H1 (cell line): ENCODE measurements around the gene CFAP91. TPM values are rescaled to one million over a fixed set of nuclear protein-coding genes. Genes with fewer than 3 reads are reported as not detected.

ENCODE experiments used
- CTCF ChIA-PET: fragments of 300-600 bp; sonication (Branson Sonifier 250); formaldehyde crosslinking; loops from one replicate; lab custom pipeline; 2021; ENCODE audit not compliant: partially characterized antibody; lab: Charles Lee
- POLR2A ChIA-PET: fragments of 300-600 bp; sonication (Branson Sonifier 250); formaldehyde crosslinking; loops from one replicate; lab custom pipeline; 2021; ENCODE audit warnings: inconsistent platforms; ENCODE audit not compliant: partially characterized antibody; lab: Charles Lee
- DNase-seq, 2 experiments: peaks; one replicate each; pipeline versions ENCODE4 v3.0.0 to v3.0.0-alpha.2; 2010 to 2022; ENCODE audit warnings: low spot score in 2 of 2, low read depth in 1 of 2, mixed read lengths in 1 of 2
- FAIRE-seq: peaks from 2 replicates; lab custom pipeline; 2011; peaks lifted over from hg19 to GRCh38; lab: Jason Lieb, UNC
- H2AFZ ChIP-seq: 2 replicates; pipeline ENCODE4 v1.8.1; 2012; ENCODE audit warnings: low read length, inconsistent platforms
- H2AK5ac ChIP-seq: 2 replicates; pipeline ENCODE4 v1.6.1; 2013; ENCODE audit warnings: low read depth, low read length
- H2BK120ac ChIP-seq: replicated peaks from 2 replicates; pipeline ENCODE3; 2013; ENCODE audit warnings: low read depth, low read length, inconsistent platforms
- H2BK12ac ChIP-seq: 2 replicates; pipeline ENCODE4 v1.6.1; 2013; ENCODE audit warnings: low read depth, low read length
- H2BK15ac ChIP-seq: 2 replicates; pipeline ENCODE4 v1.6.1; 2013; ENCODE audit warnings: low read length
- H2BK20ac ChIP-seq: 2 replicates; pipeline ENCODE4 v1.6.1; 2013; ENCODE audit warnings: low read length
- H2BK5ac ChIP-seq: 2 replicates; pipeline ENCODE4 v1.6.1; 2013; ENCODE audit warnings: low read depth, low read length
- H3K14ac ChIP-seq: 2 replicates; pipeline ENCODE4 v1.6.1; 2013; ENCODE audit warnings: inconsistent platforms; ENCODE audit not compliant: insufficient read length
- H3K18ac ChIP-seq: 2 replicates; pipeline ENCODE4 v1.6.1; 2013; ENCODE audit warnings: low read length; ENCODE audit errors: extremely low read depth
- H3K23ac ChIP-seq: 2 replicates; pipeline ENCODE4 v1.6.1; 2013; ENCODE audit warnings: inconsistent platforms; ENCODE audit not compliant: insufficient read length
- H3K23me2 ChIP-seq: 2 replicates; pipeline ENCODE4 v1.6.1; 2013; ENCODE audit warnings: low read depth, low read length
- H3K27ac ChIP-seq: 2 replicates; pipeline ENCODE4 v1.6.1; 2011; ENCODE audit warnings: low read depth, low read length, inconsistent platforms
- H3K27me3 ChIP-seq, 4 experiments: replicated peaks in 1 of 4; 1 replicate in 1 of 4; 2 replicates in 3 of 4; pipeline versions ENCODE4 v1.6.1 to v1.8.1; 2011 to 2013; ENCODE audit warnings: low read length in 3 of 4, mild to moderate bottlenecking in 3 of 4, inconsistent platforms in 2 of 4, mixed read lengths in 2 of 4, moderate library complexity in 1 of 4; ENCODE audit not compliant: control insufficient read depth in 3 of 4, insufficient read depth in 3 of 4; ENCODE audit errors: extremely low read depth in 1 of 4
- H3K36me3 ChIP-seq, 4 experiments: 2 replicates each; pipeline versions ENCODE4 v1.6.1 to v1.8.1; 2011 to 2013; ENCODE audit warnings: mild to moderate bottlenecking in 4 of 4, low read length in 3 of 4, moderate library complexity in 2 of 4, control low read depth in 1 of 4, inconsistent platforms in 1 of 4; ENCODE audit not compliant: insufficient read depth in 4 of 4, control insufficient read depth in 2 of 4
- H3K4ac ChIP-seq: replicated peaks from 2 replicates; pipeline ENCODE3; 2013; ENCODE audit warnings: low read length, low read depth, mixed read lengths, inconsistent platforms; ENCODE audit not compliant: insufficient read length
- H3K4me1 ChIP-seq, 4 experiments: replicated peaks in 1 of 4; 1 replicate in 1 of 4; 2 replicates in 3 of 4; pipeline versions ENCODE4 v1.6.1 to v1.8.1; 2011 to 2013; ENCODE audit warnings: low read length in 3 of 4, inconsistent platforms in 2 of 4, mixed read lengths in 1 of 4; ENCODE audit not compliant: insufficient read depth in 4 of 4, control insufficient read depth in 3 of 4
- H3K4me2 ChIP-seq, 2 experiments: 2 replicates each; pipeline versions ENCODE4 v1.6.1 to v1.8.1; 2011 to 2013; ENCODE audit warnings: low read depth in 2 of 2, low read length in 2 of 2, control low read depth in 1 of 2, inconsistent platforms in 1 of 2, mild to moderate bottlenecking in 1 of 2; ENCODE audit not compliant: insufficient read depth in 1 of 2
- H3K4me3 ChIP-seq, 4 experiments: fragments of 200-600, 300-600 bp in 1 of 4; sonication (generic), shearing (Covaris generic), sonication (Bioruptor Twin) in 1 of 4; 2 replicates each; pipeline versions ENCODE4 v1.5.1 to v1.8.1; 2011 to 2016; ENCODE audit warnings: low read length in 4 of 4, low read depth in 3 of 4, control low read depth in 2 of 4, inconsistent platforms in 2 of 4, mild to moderate bottlenecking in 2 of 4, mixed read lengths in 1 of 4, moderate library complexity in 1 of 4; ENCODE audit not compliant: insufficient read depth in 2 of 4; ENCODE audit errors: extremely low read depth in 1 of 4
- H3K56ac ChIP-seq: replicated peaks from 2 replicates; pipeline ENCODE3; 2013; ENCODE audit warnings: low read depth, mild to moderate bottlenecking, mixed read lengths, low read length, inconsistent platforms; ENCODE audit not compliant: insufficient read length
- H3K79me1 ChIP-seq: 2 replicates; pipeline ENCODE4 v1.6.1; 2013; ENCODE audit warnings: low read depth, low read length, control low read depth
- H3K79me2 ChIP-seq, 2 experiments: 2 replicates each; pipeline versions ENCODE4 v1.6.1 to v1.8.1; 2012 to 2013; ENCODE audit warnings: low read length in 2 of 2, mild to moderate bottlenecking in 2 of 2, inconsistent platforms in 1 of 2; ENCODE audit not compliant: insufficient read depth in 2 of 2, control insufficient read depth in 1 of 2
- H3K9ac ChIP-seq, 4 experiments: replicated peaks in 1 of 4; 1 replicate in 1 of 4; 2 replicates in 3 of 4; pipeline versions ENCODE4 v1.6.1 to v1.8.1; 2011 to 2013; ENCODE audit warnings: low read depth in 3 of 4, low read length in 3 of 4, control low read depth in 2 of 4, mild to moderate bottlenecking in 2 of 4, moderate library complexity in 2 of 4, inconsistent platforms in 1 of 4; ENCODE audit errors: extremely low read depth in 1 of 4
- H3K9me3 ChIP-seq, 2 experiments: 2 replicates each; pipeline versions ENCODE4 v1.6.1 to v1.8.1; 2012 to 2013; ENCODE audit warnings: mild to moderate bottlenecking in 2 of 2, moderate library complexity in 2 of 2, control low read depth in 1 of 2, inconsistent platforms in 1 of 2, low read depth in 1 of 2, low read length in 1 of 2, mixed read lengths in 1 of 2; ENCODE audit not compliant: insufficient read depth in 2 of 2
- H4K20me1 ChIP-seq, 2 experiments: replicated peaks in 1 of 2; 2 replicates each; pipeline versions ENCODE3 to v1.8.1; 2011 to 2013; ENCODE audit warnings: inconsistent platforms in 2 of 2, low read length in 2 of 2, mild to moderate bottlenecking in 1 of 2; ENCODE audit not compliant: insufficient read depth in 2 of 2, control insufficient read depth in 1 of 2
- H4K5ac ChIP-seq: 2 replicates; pipeline ENCODE4 v1.6.1; 2013; ENCODE audit warnings: low read length, low read depth, mixed read lengths, inconsistent platforms; ENCODE audit not compliant: insufficient read length
- H4K8ac ChIP-seq: 2 replicates; pipeline ENCODE4 v1.8.0; 2013; ENCODE audit warnings: mild to moderate bottlenecking, moderate library complexity, low read length, inconsistent platforms; ENCODE audit not compliant: insufficient read depth; ENCODE audit errors: extremely low read depth
- H4K91ac ChIP-seq: replicated peaks from 2 replicates; pipeline ENCODE3; 2013; ENCODE audit warnings: low read length, mixed read lengths, inconsistent platforms; ENCODE audit not compliant: insufficient read length
- CHD2 ChIP-seq: IDR thresholded peaks from 2 replicates; pipeline ENCODE4 v1.6.1; 2012; ENCODE audit warnings: low read length, improper control_type of control experiment
- FOSL1 ChIP-seq: IDR thresholded peaks from 2 replicates; pipeline ENCODE4 v1.6.1; 2011; ENCODE audit warnings: mild to moderate bottlenecking, low read depth, low read length, moderate library complexity; ENCODE audit not compliant: insufficient read depth
- SIRT6 ChIP-seq: IDR thresholded peaks from one replicate; pipeline ENCODE4 v1.7.1; 2012; ENCODE audit warnings: low read length, inconsistent platforms
- WGBS, 2 experiments: shearing (Covaris generic) in 1 of 2; methylation state at CpG; one replicate each; pipeline versions ENCODE4 v1.1.6 to v1.1.7; 2013 to 2015; ENCODE audit warnings: low lambda C conversion rate in 2 of 2, mixed read lengths in 2 of 2, inconsistent platforms in 1 of 2, low coverage in 1 of 2, missing lambda C conversion rate in 1 of 2; ENCODE audit not compliant: insufficient replicate concordance in 2 of 2, insufficient coverage in 1 of 2, insufficient read length in 1 of 2; ENCODE audit errors: extremely low coverage in 1 of 2, missing lambda C conversion rate in 1 of 2; 5-methylcytosine and 5-hydroxymethylcytosine counted together
- polyA plus RNA-seq, 7 experiments: library from polyadenylated mRNA; depleted of rRNA in 3 of 7; stranded (reverse) in 5 of 7; unstranded in 2 of 7; fragments of >200 nt in 5 of 7; fragments of 200-250 nt in 2 of 7; gene quantifications; 1 replicate in 5 of 7; 2 replicates in 1 of 7; 4 replicates in 1 of 7; pipeline versions ENCODE4 v1.2.1 to v1.2.3, GENCODE V29; 2011 to 2013; ENCODE audit warnings: missing spikeins in 2 of 7, mixed read lengths in 2 of 7
- total RNA-seq: library from RNA; stranded (reverse); fragmentation: NEBNext Ultra II Directional; extraction: Animal tissue kit (Norgen Biotek cat#: 25700); gene quantifications from 2 replicates; pipeline ENCODE4 v1.2.1, GENCODE V29; 2021

Gene CFAP91
- total and polyA plus RNA-seq, 2 of the 8 experiments (the other 6 are each of a cell fraction or from before 2014, with no cell fraction given): 5.4 to 7.4 TPM

DNA sequence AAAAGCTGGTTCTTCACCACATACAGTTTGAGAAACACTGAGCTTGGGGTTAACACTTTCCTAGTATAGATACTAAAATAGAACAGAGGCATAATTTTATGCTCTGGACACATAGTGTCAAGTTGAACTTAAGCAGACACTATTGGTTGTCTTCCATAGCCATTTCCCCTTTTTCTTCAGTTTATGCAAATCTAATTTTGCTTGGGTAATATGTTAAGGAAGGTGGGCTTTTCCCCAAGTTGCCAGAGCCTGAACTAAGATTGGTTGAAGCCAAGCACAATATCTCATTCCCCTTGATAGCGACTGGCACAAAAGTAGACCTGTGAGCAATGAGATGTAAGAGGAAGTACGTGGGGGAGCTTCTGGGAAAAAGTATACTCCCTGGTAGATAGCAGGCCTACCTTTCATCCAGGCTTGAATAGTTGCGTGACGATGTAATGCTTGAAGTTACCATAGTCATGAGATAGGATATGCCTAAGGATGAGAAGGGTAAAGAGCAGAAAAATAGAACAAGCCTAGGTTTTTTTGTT lies 37.9 kb upstream of the CFAP91 start:
- H2BK120ac ChIP-seq: no peak overlapping the region
- no peak overlapping the region for H3K4ac ChIP-seq
- no peak overlapping the region for H2AFZ ChIP-seq
- DNase-seq (no peak), FAIRE-seq (no peak)
- no peaks in the 10 kb centered on the region for H4K20me1 ChIP-seq
- H3K4me1 ChIP-seq: no peaks in the 10 kb centered on the region
- H3K36me3 ChIP-seq: peaks cover 0 to 5% (median 2%) of the 10 kb centered on the region in 4 experiments; a peak in 2 of 8 replicates
- no peak overlapping the region for H3K56ac ChIP-seq
- H3K23ac ChIP-seq: no peak overlapping the region
- no peaks in the 10 kb centered on the region for H3K27me3 ChIP-seq
- 79% methylated on average over 4 of the region's 4 CpGs; no CpG with 5 or more reads in 1 of the 2 experiments for WGBS, 2 experiments
- H2BK20ac ChIP-seq: no peak overlapping the region
- H4K5ac ChIP-seq: no peak overlapping the region
- ChIA-PET CTCF (interaction anchor here (0.6 to 1.8 kb wide), 3 partner anchors 14 to 29 kb away, joined by 3 to 6 read pairs (median 5); no protein-coding TSS in a partner anchor), POLR2A (no interaction called here)
- H3K4me3 ChIP-seq: no peak overlapping the region
- no peak overlapping the region for H4K91ac ChIP-seq
- H3K9me3 ChIP-seq: no peaks in the 10 kb centered on the region
- no peak overlapping the region for H4K8ac ChIP-seq
- no peaks in the 10 kb centered on the region for H3K23me2 ChIP-seq
- H3K4me2 ChIP-seq: no peak overlapping the region
- no peak overlapping the region for H3K18ac ChIP-seq
- no peaks in the 10 kb centered on the region for H3K79me1 ChIP-seq
- no peak overlapping the region for H3K9ac ChIP-seq
- H2BK5ac ChIP-seq: no peak overlapping the region
- H3K14ac ChIP-seq: no peak overlapping the region
- H2BK12ac ChIP-seq: no peak overlapping the region
- no peak overlapping the region for H3K27ac ChIP-seq
- no peak overlapping the region for H2BK15ac ChIP-seq
- H3K79me2 ChIP-seq: no peaks in the 10 kb centered on the region
- no peak overlapping the region for H2AK5ac ChIP-seq
- no peak for TF ChIP-seq SIRT6
- no peak for TF ChIP-seq FOSL1
- no peak for TF ChIP-seq CHD2
